GM18505 (cell line): ENCODE data around the gene CDH4.

Experiments used
- ATAC-seq: cut with Tn5 transposase; IDR thresholded peaks from one replicate; pipeline ENCODE4 v1.9.1; 2021; ENCODE audit not compliant: unreplicated experiment
- POLR2A ChIP-seq: IDR thresholded peaks from 4 replicates; pipeline ENCODE4 v1.6.1; 2011; ENCODE audit warnings: borderline replicate concordance; ENCODE audit not compliant: insufficient read depth, insufficient read length; ENCODE audit errors: extremely low read depth

The CDH4 gene

GRCh38 chr20:61643656-61644377 lies 391.8 kb downstream of the CDH4 start:
- TF ChIP-seq POLR2A, result no peak
- ATAC-seq, result no peak

GRCh38 chr20:61644378-61645076 lies 392.5 kb downstream of the CDH4 start:
- no peak for ATAC-seq
- no peak for TF ChIP-seq POLR2A

DNA sequence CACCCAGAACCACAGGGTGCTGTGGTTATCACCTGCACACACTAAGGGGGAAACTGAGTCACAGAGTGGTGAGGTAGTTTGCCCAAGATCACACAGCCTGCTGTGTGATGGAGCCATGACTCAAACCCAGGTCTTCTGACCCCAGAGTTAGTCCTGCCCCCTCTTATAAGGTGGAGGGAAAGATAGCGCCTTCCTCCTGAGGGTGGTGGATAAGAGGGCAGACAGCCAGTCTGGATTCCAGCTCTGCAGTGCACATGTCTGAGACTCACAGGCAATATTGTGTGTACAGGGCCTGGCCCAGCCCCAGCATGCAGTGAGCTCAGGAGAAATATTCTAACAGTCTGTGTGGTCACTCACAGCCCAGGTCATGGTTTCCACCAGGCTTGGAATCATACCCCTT lies 393.7 kb downstream of the CDH4 start:
- no peak for ATAC-seq
- no peak for TF ChIP-seq POLR2A

GRCh38 chr20:61646453-61646852 lies 394.4 kb downstream of the CDH4 start:
- TF ChIP-seq POLR2A, result no peak
- ATAC-seq, result no peak

GRCh38 chr20:61646986-61647385 lies 394.9 kb downstream of the CDH4 start:
- no peak for ATAC-seq
- no peak for TF ChIP-seq POLR2A

DNA sequence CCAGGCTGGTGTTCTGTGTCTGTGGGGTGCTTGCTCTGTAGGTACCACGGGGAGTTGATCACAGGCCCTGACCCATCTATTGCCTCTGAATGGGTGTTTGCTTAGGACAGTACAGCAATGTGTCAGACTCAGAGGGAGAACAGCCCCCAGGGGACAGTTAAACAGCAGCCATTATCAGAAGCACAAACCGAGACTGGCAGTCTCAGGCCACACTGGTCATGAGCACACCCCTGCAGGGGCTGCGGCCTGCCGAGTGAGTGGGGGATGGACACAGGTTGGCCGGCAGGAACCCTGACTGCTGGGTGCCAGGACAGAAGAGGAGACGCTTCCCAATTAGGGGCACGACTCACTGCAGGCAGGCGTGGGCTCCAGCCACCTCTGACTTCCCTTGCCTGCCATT lies 395.6 kb downstream of the CDH4 start:
- ATAC-seq, result no peak
- no peak for TF ChIP-seq POLR2A

GRCh38 chr20:61649105-61649859 lies 397.2 kb downstream of the CDH4 start:
- ATAC-seq, result no peak
- no peak for TF ChIP-seq POLR2A

- no peak for ATAC-seq
Measured at GRCh38 chr20:61649860-61650162, 397.8 kb downstream of the CDH4 start.

GRCh38 chr20:61650912-61651733 lies 399.1 kb downstream of the CDH4 start:
- ATAC-seq, result no peak
- no peak for TF ChIP-seq POLR2A

More at GRCh38 chr20:61649860-61650162, 397.8 kb downstream of the CDH4 start:
- no peak for TF ChIP-seq POLR2A

- no peak for ATAC-seq
- TF ChIP-seq POLR2A, result no peak
Measured at GRCh38 chr20:61652146-61652545, 400.1 kb downstream of the CDH4 start.

GRCh38 chr20:61654726-61655125 lies 402.7 kb downstream of the CDH4 start:
- no peak for ATAC-seq
- TF ChIP-seq POLR2A, result no peak

GRCh38 chr20:61655591-61655990 lies 403.5 kb downstream of the CDH4 start:
- ATAC-seq, result no peak
- no peak for TF ChIP-seq POLR2A

DNA sequence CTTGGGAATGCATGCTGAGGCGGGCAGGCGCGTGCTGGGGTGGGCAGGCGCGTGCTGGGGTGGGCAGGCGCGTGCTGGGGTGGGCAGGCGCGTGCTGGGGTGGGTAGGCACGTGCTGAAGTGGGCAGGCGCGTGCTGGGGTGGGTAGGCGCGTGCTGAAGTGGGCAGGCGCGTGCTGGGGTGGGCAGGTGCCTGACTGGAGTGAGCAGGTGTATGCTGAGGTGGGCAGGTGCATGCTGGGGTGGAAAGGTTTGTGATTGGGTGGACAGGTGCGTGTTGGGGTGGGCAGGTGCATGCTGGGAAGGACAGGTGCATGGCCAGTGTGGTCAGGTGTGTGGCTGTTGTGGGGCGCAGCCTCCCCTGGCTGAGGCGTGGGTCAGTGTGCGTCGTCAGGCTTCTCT lies 404.1 kb downstream of the CDH4 start:
- ATAC-seq, result no peak
- no peak for TF ChIP-seq POLR2A

GRCh38 chr20:61657721-61658377 lies 405.8 kb downstream of the CDH4 start:
- TF ChIP-seq POLR2A, result no peak

More at GRCh38 chr20:61657721-61658377, 405.8 kb downstream of the CDH4 start:
- ATAC-seq, result no peak
